Measurements from ENCODE around the gene OSBPL10.

DNA sequence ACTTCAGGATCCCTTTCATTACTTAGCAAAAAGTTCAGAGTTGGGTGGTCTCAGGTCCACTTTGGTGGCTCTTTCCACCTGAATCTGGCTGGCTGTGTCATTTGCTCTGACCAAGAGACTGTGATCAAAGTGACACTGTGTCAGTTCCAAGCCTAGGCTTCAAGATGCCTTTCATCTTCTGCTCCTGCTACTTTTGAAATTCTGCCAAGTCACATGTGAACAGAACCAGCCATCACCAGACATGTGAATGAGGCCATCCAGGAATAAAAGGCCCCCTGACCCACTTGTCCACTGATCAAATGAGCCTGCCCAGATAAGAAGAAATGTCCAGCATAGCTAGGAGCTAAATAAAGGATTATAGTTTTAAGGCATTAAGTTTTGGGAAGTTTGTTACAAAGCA is 132.2 kb downstream of the OSBPL10 start:
- TF ChIP-seq, protein P1, sequence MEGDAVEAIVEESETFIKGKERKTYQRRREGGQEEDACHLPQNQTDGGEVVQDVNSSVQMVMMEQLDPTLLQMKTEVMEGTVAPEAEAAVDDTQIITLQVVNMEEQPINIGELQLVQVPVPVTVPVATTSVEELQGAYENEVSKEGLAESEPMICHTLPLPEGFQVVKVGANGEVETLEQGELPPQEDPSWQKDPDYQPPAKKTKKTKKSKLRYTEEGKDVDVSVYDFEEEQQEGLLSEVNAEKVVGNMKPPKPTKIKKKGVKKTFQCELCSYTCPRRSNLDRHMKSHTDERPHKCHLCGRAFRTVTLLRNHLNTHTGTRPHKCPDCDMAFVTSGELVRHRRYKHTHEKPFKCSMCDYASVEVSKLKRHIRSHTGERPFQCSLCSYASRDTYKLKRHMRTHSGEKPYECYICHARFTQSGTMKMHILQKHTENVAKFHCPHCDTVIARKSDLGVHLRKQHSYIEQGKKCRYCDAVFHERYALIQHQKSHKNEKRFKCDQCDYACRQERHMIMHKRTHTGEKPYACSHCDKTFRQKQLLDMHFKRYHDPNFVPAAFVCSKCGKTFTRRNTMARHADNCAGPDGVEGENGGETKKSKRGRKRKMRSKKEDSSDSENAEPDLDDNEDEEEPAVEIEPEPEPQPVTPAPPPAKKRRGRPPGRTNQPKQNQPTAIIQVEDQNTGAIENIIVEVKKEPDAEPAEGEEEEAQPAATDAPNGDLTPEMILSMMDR (conservative IDR thresholded peaks at IDR 0.05 in 1 of 2, IDR thresholded peaks at IDR 0.05 in 1 of 2; ENCODE audit: low read depth in 1 of 2, low read length in 2 of 2) = no peak
- TF ChIP-seq EZH2 (IDR thresholded peaks at IDR 0.05; ENCODE audit: low read length, missing control alignments) = no peak

Measured in fibroblast of lung (primary cell).